Measurements from ENCODE around the gene TEX30. TPM values are rescaled to one million over a fixed set of nuclear protein-coding genes. Genes with fewer than 3 reads are reported as not detected.

Gene TEX30
- total and polyA plus RNA-seq, 2 donors (not counting 1 experiment from before 2014, with no cell fraction given), result 4.3 to 5.9 TPM

GRCh38 chr13:102742101-102742500 lies 31.5 kb downstream of the TEX30 start:
- 67% methylated on average over 1 of the region's 1 CpG for WGBS (ENCODE audit: insufficient coverage)
- CTCF ChIA-PET, result no interaction called here

More at GRCh38 chr13:102742101-102742500, 31.5 kb downstream of the TEX30 start:
- intact Hi-C loops (cut with micrococcal nuclease), result no loop called here
- TF ChIP-seq CTCF (IDR thresholded peaks at IDR 0.05), result no peak
- no peak for TF ChIP-seq EZH2 (IDR thresholded peaks at IDR 0.05; ENCODE audit: borderline replicate concordance, insufficient read depth, low read depth, low read length, poor library complexity, severe bottlenecking)
- Histone ChIP-seq H3K9me3 (ENCODE audit: control extremely low read depth in 1 of 3, control insufficient read depth in 2 of 3, insufficient read depth in 1 of 3, low read length in 2 of 3) (peaks cover 0 to 2% (median 0%) of the 10 kb centered on the region in 3 donors), H3K4me1 (ENCODE audit: control insufficient read depth in 2 of 2, insufficient read depth in 2 of 2, low read length in 2 of 2) (no peaks in the 10 kb centered on the region), H3K4me3 (ENCODE audit: control extremely low read depth in 1 of 5, extremely low read depth in 1 of 5, insufficient read depth in 1 of 5, low read depth in 2 of 5, low read length in 4 of 5) (no peak overlapping the region), H3K79me2 (ENCODE audit: control insufficient read depth, insufficient read depth, low read length) (no peaks in the 10 kb centered on the region), H2AFZ (ENCODE audit: insufficient read depth, low read depth, low read length, poor library complexity, severe bottlenecking) (no peak overlapping the region), H3K36me3 (replicated peaks in 1 of 2; ENCODE audit: control extremely low read depth in 1 of 2, control insufficient read depth in 1 of 2, extremely low read depth in 1 of 2, insufficient read depth in 2 of 2, low read length in 1 of 2) (no peaks in the 10 kb centered on the region), H3K27me3 (replicated peaks in 1 of 4; ENCODE audit: control extremely low read depth in 1 of 4, control insufficient read depth in 3 of 4, insufficient read depth in 4 of 4, low read length in 3 of 4) (peaks cover 0 to 4% (median 2%) of the 10 kb centered on the region in 4 experiments), H3K4me2 (replicated peaks; ENCODE audit: low read depth, low read length, poor library complexity, severe bottlenecking) (no peak overlapping the region), H4K20me1 (ENCODE audit: control insufficient read depth, insufficient read depth, low read length, poor library complexity, severe bottlenecking) (no peaks in the 10 kb centered on the region), H3K27ac (ENCODE audit: low read length in 2 of 2) (no peak overlapping the region), H3K9ac (ENCODE audit: low read length) (no peak overlapping the region)
- H3K4me1 Mint-ChIP-seq, result no peaks in the 10 kb centered on the region
- no peak overlapping the region for H3K27ac Mint-ChIP-seq
- H3K9me3 Mint-ChIP-seq (ENCODE audit: insufficient read depth), result no peaks in the 10 kb centered on the region
- peaks cover 57% of the 10 kb centered on the region for H3K27me3 Mint-ChIP-seq
- ATAC-seq (ENCODE audit: low read depth), result no peak
- no peak overlapping the region for H3K4me3 Mint-ChIP-seq
- POLR2A ChIA-PET, result no interaction called here
- DNase-seq, result no peak

Data from B cell (primary cell).